Measurements from ENCODE around the gene SPRY4. TPM values are rescaled to one million over a fixed set of nuclear protein-coding genes. Genes with fewer than 3 reads are reported as not detected.

Gene SPRY4
- total RNA-seq, 1 donor from 2014 or later = 16.7 TPM

DNA sequence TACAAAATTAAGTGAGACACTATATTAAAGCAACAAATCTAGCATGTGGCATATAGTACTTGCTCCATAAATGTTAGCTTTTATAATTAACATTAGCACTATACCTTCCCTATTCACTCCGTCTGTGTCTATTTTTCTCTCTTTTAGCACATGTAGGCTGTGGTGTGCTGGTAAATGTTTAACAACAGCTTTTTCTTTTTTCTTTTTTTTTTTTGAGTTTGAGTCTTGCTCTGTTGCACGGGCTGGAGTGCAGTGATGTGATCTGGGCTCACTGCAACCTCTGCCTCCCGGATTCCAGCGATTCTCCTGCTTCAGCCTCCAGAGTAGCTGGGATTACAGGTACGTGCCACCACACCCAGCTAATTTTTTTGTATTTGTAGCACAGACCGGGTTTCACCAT lies 62.1 kb downstream of the SPRY4 start:
- DNase-seq (ENCODE audit: low spot score) = no peak

Other genes with a start within 250 kb of the SPRY4 start
- gene NDFIP1, start 216.2 kb downstream of the SPRY4 start, total RNA-seq = 69.6 TPM

Measured in ureter (tissue), 1 donor.